Activated CD8-positive, alpha-beta memory T cell treated with anti-CD3 and anti-CD28 coated beads, Interleukin-2, amount 50 U/mL, for 48 hours (primary cell): ENCODE data around the gene HAUS8.
"Not testable (repeated sequence)": the region's sequence is repeated elsewhere in the genome, so short reads cannot be mapped to it uniquely, and the experiment has no call there.

ENCODE experiments used
- DNase-seq: peaks from one replicate; pipeline ENCODE4 v3.0.0-alpha.2; 2020

Gene HAUS8, protein sequence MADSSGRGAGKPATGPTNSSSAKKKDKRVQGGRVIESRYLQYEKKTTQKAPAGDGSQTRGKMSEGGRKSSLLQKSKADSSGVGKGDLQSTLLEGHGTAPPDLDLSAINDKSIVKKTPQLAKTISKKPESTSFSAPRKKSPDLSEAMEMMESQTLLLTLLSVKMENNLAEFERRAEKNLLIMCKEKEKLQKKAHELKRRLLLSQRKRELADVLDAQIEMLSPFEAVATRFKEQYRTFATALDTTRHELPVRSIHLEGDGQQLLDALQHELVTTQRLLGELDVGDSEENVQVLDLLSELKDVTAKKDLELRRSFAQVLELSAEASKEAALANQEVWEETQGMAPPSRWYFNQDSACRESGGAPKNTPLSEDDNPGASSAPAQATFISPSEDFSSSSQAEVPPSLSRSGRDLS

DNA sequence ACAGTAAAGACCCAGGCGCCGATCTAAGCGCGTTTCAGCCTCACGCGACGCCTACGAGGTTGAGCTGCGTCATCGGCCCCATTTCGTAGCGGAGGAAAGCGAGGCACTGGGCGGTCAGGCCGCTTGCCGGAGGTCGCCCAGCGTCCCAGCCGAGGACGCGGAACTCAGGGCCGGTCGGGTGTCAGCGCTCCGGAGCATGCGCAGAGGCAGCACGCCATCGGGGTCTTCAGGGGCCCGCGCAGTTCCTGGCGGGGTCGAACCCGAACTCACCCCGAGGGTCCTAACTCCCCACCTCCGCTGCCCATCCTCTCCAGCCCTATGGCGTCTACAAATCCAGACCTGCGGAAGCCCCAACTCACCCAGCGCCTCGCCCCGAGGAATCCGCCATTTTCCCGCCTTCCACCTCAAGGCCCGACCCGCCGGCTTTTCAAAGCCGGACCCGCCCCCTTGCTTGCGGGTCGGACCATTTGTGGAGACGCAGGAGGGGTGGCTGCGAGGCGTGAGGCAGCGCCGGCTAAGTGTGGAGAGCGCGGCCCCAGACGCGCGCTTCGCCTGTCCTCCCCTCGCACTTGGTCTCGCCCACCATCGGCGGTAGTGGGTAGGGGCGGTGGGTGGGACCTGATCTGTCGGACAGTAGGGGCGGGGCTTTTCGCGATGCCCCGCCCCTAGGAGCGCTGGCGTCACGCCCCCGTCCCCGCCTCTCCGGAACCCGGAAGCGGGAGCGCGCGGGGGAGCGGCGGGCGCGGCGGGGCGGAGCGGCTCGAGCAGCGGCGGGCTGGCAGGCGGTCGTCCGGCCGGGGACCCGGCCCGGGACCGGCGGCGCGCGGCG lies at the start of gene HAUS8, which contains the start of gene MYO9B:
HAUS8 (minus strand) TSS at position 418 of the 829 bp plus-strand sequence; CDS start at position 388, 30 bp downstream.
MYO9B (plus strand) TSS at position 743 of the 829 bp plus-strand sequence. CDS start 25,941 bp downstream, outside the sequence.
- peak; percentile 98 for DNase-seq

DNA sequence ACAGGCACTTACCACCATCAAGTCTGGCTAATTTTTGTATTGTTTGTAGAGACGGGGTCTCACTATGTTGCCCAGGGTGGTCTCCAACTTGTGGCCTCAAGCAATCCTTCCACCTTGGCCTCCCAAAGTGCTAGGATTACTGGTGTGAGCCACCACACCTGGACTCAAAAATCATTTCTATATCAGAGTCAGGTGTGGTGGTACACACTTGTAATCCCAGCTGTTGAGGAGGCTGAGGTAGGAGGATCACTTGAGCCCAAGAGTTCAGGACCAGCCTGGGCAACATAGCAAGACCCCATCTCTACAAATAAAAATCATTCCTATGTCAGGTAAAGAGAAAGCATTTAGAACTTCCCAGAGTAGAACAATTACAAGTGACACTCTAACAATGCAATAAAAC lies 48.8 kb upstream of the HAUS8 start:
- DNase-seq = no peak

DNA sequence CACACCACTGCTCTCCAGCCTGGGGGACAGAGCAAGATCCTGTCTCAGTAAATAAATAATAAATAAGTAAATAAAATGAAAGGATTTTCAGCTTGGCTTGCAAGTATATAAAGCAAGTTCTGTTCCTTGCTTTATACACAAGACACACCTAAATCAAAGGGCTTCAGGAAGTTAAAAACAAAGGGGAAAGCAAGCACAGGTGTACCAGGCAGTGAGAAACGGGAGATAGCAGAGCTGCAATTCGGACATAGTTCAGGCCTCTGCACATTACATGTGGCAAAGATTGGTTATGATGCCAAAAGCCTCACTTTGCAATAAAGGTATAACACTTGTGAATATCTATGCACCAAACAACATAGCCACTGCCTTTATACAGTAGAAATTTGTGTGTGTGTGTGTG lies 47.8 kb upstream of the HAUS8 start:
- no peak for DNase-seq

DNA sequence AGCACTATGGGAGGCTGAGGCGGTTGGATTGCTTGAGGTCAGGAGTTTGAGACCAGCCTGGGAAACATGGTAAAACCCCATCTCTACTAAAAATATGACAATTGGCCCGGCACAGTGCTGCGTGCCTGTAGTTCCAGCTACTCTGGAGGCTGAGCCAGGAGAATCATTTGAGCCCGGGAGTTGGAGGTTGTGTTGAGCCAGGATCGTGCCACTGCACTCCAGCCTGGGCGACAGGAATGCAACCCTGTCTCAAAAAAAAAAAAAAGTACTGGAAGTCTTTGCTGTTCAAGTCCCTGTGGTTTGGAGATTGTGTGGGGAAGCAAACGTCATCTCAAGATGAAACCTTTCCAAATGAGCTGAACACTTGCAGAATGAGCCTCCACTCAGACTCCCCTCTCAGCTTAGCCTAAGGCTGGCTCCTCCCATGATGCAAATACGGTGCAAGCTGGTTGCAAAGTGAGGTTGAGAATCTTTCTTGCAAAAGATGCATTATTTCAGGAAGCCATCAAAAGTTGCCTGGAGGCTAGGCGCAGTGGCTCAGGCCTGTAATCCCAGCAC lies 46.6 kb upstream of the HAUS8 start:
- DNase-seq = no peak

DNA sequence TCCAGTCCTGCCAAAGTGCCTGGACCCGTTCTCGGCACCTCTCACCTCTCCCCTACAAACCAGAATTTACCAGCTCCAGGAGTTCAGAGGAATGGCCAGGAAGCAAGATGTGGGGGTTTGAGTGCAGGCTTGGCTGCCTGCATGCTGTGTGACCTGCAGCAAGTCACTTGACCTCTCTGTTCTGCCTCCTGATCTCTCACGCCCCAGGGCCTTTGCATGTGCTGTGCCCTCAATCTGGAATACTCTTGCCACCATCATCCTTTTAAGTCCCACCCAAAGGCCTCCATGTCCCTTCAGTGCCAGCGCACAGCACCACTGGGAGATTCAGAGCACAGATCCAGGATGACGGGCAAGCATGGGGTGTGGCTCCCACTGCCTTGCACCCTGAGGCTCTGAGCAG lies 43.7 kb upstream of the HAUS8 start:
- no peak for DNase-seq

DNA sequence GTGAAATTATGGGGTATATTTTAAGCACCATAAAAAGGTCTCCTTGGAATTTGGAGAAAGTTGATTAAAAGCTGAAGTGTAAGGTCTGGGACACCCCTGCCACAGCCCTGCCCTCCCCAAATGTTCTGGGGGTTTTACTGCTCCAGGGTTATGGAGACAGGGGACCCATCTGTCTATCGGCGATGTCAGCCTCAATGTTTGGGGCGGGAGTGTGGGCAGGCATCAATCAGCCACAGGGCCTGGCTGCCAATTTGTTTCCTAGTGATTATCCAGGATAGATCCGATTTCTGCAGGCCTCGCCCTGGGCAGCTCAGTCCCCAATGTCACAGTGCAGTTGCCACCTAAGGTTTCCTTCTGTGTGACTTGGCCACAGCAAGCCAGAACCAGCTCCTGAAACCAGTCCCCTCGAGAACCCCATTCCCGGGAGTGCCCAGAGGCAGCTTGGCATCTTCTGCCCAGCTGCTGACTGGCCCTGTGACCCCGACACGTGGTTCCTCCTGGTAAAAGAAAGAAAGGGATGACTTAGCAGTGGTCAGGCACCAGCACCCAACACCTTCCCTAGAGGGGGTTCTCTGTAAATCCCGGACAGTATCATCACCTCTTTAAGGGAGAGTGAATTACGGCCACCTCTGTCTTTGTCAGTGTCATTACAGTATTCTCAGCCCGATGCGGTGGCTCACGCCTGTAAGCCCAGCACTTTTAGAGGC lies 41.9 kb upstream of the HAUS8 start:
- no peak for DNase-seq

DNA sequence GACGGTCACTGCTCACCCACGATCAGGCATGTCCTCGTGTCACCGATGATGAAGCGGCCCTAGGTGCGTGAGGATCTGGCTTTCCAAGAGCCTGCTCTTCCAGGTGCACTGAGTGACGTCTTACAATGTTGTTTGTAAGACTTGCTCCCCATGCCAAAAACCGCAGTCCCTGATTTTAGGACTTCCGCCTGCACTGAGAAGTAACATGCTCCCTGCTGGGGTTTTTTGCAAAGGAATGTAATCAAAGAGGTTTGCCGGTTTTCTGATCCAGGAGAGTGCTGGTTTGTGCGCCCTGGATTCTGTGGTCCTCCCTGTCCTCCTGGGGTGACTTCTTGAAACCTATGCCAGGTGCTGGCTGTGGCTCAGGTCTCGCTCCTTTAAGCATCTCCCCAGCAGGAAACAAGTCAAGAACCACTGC lies 39.2 kb upstream of the HAUS8 start:
- no peak for DNase-seq

DNA sequence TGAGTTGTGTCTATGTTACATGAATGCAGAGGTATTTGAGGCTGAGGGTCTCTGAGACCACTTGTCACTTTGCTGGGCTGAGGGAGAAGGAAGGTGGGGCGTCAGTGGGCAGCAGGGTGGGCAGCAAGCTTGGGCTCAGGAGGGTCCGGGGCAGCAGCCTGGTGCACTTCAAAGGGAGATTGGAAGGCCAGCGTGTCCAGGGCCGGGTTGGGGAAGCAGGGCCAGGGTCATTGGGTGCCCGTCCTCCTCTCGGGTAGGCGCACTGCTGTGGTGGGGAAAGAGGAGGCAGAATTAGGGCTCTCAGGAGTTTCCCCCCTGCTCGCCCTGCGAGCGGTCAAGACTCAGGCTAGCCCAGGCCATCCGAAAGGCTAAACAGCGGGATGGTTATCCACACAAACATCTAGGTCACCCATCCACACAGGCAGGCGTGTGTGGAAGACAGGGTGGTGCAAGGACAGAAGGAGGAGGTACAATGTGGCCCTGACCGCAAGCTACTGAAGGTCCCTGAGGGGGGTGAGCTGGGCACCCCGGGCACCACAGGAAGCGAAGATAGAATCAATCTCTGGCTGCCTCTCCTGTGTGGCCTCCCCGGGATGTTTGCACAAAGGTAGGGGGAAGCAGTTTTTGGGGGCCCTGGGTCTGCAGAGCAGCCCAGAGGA lies 38.0 kb upstream of the HAUS8 start:
- DNase-seq = no peak

DNA sequence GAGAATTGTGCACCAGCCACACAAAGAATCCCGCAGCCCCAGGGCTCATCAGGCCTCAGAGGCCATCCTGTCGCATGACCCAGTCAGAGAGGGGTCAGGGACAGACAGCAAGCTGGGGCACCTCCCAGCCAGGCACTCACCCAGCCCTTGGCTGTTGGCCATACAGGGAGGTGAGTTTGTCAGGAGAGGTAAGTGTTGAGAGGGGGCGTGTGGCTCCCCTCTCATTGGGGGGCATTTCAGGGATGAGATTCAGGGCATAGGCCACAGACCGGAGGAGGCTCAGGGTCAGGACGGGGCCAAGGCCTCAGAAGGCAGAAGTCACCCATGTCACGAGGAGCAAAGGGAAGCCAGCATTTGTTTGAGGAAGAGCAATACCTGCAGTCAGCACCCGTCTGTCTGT lies 37.4 kb upstream of the HAUS8 start:
- no peak for DNase-seq

DNA sequence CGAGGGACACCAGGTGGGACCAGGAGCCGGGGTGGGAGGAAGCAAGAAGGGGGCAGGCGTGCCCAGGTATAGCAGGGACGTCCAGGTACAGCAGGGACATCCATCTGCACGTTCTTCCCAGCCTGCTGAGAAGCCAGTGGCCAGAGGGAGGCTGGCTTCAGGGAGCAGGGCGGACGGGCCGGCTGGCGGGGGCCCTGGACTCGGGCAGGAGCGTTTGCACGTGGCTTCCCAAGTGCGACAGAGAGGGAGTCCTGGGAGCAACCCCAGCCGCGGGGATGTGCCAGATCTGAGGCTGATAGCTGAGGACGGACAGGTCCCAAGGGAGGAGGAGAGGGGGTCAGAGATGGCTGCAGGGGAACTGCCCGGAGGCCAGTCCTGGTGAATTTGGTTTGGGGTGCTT lies 37.0 kb upstream of the HAUS8 start:
- DNase-seq = no peak

DNA sequence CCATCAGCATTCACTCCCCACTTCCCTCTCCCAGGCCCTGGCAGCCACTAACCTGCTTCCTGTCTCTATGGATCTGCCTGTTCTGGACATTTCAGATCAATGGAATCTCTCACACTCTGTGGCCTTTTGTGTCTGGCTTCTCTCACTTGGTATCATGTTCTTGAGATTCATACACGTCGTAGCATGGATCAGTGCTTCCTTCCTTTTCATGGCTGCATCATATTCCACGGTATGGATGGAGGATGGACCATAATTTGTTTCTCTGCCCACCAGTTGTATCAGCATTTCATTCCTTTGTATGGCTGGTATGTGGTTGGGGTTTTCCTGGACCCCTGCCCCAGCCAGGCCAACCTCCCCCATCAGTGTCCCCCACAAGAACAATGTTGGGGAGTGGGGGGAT lies 36.5 kb upstream of the HAUS8 start:
- DNase-seq = no peak

DNA sequence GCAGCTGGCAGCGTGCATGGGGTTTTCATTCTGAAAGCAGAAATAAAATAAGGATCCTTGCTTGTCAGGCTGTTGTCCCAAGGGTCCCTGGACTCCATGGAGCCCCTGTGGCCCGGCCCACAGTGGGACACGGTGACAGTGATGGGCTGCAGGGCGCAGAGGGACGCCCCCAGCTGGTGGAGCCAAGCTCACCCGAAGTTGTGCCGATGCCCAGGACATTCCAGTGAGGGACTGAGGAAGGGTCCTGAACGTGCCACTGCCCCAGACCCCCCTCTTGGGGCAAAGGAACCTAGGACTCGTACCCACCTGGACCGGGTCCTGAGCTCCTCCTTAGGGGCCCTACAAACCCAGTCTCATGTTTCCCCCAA lies 35.3 kb upstream of the HAUS8 start:
- DNase-seq = no peak

DNA sequence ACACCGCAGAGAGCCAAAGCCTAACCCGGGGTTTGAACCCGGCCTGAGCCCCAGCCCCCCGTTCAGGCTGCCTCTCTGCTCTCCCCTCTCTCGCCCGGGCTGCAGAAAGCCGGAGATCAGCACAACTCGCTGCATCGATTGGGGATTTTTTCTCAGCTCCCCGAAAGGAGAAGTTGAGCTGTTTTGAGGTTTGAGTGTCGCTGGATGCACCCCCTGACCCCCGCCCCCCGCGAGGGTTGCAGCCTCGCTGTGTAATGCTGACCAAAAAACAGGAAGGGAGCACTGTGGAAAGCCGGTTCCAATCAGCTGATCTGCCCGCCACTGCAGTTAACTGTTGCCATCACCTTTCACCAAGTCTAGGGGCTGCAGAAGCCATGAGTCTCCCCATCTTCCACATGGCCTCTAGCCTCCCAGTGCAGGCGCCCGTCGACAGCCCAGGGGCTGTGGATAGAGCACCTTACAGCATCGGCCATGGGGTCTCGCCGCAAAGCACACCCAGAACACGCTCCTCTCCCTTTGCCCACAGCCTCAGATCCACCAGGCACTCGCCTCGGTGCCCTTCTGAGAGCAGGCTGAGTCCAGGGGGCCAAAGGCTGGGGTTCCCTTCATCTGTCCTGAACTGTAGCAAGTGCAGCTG lies 34.8 kb upstream of the HAUS8 start:
- no peak for DNase-seq

DNA sequence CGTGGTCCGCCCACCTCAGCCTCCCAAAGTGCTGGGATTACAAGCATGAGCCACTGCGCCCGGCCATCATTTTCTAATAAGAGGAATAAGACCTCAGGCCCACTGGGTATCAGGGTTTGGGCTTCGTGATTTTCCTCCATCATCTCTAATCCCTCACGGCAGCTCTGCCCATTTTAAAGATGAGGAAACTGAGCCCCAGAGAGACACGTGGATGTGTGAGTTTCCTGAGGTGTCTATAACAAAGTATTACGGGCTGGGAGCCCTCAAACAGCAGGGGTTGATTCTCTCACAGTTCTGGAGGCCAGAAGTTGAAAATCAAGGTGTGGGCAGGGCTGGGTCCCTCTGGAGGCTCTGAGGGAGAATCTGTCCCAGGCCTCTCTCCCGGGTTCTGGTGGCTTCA lies 34.0 kb upstream of the HAUS8 start:
- DNase-seq = no peak

DNA sequence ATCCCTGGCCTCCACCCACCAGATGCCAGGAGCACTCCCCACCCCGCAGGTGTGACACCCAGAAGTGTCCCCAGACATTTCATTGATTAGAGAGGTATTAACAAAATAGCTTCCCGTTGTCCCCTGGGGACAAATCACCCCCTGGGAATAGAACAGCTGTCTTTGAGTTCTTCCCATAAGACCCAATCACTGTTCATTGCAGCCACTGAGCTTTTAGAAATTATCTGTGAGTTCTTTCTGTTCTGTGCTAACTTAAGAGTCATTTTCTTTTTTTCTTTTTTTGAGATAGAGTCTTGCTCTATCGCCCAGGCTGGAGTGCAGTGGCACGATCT lies 33.2 kb upstream of the HAUS8 start:
- no peak for DNase-seq

DNA sequence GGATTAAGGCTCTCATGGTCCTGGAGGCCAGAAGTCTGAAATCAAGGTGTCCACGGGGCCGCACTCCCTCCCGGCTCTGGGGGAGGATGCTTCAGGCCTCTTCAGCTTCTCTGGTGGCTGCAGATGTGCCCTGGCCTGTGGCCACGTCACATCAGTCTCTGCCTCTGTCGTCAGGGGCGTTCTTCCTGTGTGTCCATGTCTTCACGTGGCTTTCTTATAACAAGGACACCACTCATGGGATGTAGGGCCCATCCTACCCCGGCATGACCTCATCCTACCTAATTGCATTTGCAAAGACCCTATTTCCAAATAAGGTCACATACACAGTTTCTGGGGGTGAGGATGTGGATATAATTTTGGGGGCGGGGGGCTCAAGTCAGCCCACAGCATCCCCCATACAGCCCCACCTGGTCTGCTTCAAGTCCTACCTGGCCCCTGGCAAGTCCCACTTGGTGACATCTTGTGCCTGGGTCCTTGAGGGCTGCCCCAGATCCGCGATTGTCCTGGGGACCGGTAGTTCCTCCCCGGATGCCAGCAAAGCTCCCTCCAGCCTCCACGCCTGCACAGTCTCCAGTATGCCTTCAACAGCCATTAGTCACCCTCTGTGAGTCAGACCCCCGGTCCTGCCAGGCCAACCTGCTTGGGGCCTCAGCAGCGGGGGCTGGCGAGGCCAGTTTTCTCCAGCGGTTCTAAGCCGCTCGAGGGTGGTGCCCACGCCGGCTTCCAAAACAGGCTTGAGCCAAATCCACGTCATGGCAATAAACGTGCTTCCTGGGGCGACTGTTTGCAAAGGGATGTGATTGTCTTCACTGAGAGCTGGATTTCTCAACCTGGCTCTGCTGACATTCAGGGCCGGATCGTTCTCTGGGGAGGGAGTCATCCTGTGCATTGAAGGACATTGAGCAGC lies 32.5 kb upstream of the HAUS8 start:
- DNase-seq = no peak

DNA sequence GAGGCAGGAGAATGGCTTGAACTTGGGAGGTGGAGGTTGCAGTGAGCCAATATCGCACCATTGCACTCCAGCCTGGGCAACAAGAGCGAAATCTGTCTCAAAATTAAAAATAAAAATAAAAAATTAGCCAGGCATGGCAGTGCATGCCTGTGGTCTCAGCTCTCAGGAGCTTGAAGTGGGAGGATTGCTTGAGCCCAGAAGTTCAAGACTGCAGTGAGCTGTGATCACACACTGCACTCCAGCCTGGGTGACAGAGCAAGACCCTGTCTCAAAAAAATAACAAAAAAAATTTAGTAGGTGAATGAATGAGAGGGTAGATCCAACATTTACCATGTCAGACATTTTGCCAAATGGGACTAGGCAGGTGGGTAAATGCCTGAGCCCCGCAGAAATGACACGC lies 31.7 kb upstream of the HAUS8 start:
- not testable (repeated sequence) for DNase-seq

DNA sequence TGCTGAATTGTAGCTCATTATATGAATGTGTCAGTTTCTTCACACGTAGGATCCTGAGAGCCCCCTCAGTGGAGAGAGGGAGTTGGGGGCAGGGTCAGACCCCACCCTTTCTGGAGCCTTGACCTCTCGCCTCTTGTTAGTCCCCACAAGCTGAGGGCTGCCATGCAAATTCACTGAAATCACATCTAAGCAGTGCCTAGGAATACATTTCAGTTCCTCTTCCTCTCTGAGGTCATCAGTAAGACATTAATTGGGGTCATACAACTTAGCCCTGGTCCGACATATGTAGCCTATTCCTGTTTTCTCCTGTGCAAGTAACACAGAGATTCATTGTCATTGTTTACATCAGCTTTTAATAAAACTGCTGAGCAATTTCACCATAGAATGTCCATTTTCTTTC lies 30.3 kb upstream of the HAUS8 start:
- no peak for DNase-seq

DNA sequence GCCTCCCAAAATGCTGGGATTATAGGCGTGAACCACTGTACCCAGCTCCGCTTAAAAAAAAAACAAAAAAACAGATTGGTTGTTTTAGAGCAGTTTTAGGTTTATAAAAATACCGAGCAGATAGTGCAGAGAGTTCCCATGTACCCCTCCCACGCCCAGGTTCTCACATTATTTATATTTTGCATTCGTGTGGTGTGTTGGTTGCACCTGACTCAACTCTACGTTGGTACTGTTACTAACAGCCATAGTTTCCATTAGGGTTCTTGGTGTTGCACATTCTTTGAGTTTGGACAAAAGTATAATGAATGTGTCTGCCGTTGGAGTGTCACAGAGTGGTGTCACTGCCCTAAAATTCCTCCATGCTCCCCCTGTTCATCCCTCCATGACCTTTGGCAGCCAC lies 29.4 kb upstream of the HAUS8 start:
- DNase-seq = no peak

DNA sequence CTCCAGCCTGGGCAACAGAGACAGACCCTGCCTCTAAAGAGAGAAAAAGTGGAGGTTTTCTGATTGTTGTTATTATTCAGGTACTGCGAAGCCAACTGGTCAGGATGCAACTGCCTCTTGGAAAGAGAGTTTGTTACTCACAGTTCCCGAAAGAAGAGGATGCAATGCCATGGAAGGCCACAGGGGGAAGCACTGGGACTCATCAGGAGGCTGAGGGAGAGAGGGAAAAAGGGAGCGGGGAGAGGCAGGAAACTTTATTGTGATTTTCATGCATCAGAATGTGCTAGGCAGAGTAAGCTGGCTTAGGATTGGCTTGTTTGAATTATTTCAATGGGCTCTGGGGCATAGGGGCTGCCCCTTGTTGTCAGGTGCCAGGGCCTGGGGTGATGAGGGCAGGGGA lies 27.9 kb upstream of the HAUS8 start:
- no peak for DNase-seq
